HEK293 (cell line): ENCODE data around the gene FBXL13.

ENCODE experiments used
- CTCF ChIP-seq: fragments of 450-650 bp; formaldehyde crosslinking; IDR thresholded peaks from 2 replicates; pipeline ENCODE4 v1.5.1; 2016; ENCODE audit warnings: missing biosample characterization, missing genetic modification characterization
- YY1 ChIP-seq: fragments of 450-650 bp; formaldehyde crosslinking; IDR thresholded peaks from 2 replicates; pipeline ENCODE4 v1.5.1; 2018; ENCODE audit warnings: missing biosample characterization, missing genetic modification characterization
- ZBTB26 ChIP-seq: fragments of 450-650 bp; formaldehyde crosslinking; optimal IDR thresholded peaks from 2 replicates; pipeline ENCODE3; 2016; ENCODE audit warnings: missing biosample characterization, mild to moderate bottlenecking, missing genetic modification characterization
- ZNF140 ChIP-seq: fragments of 450-650 bp; formaldehyde crosslinking; IDR thresholded peaks from 2 replicates; pipeline ENCODE4 v1.5.1; 2016; ENCODE audit warnings: missing biosample characterization, missing genetic modification characterization
- ZNF510 ChIP-seq: fragments of 450-650 bp; formaldehyde crosslinking; IDR thresholded peaks from 2 replicates; pipeline ENCODE4 v1.5.1; 2018; ENCODE audit warnings: mild to moderate bottlenecking, missing genetic modification characterization, missing biosample characterization; ENCODE audit not compliant: insufficient replicate concordance
- ZXDB ChIP-seq: fragments of 450-650 bp; formaldehyde crosslinking; IDR thresholded peaks from 2 replicates; pipeline ENCODE4 v1.5.1; 2016; ENCODE audit warnings: missing biosample characterization, missing genetic modification characterization
- TF ChIP-seq, protein P1 (sequence below): fragments of 450-650 bp; formaldehyde crosslinking; IDR thresholded peaks from 2 replicates; pipeline ENCODE4 v1.5.1; 2016; ENCODE audit warnings: missing biosample characterization, missing genetic modification characterization

GRCh38 chr7:103083210-103083609 lies 8.6 kb upstream of the FBXL13 start:
- no peak for TF ChIP-seq ZNF510 (tag by site-specific recombination)
- TF ChIP-seq YY1 (tag by site-specific recombination), result no peak
- TF ChIP-seq CTCF (tag by site-specific recombination), result no peak
- TF ChIP-seq ZXDB (tag by site-specific recombination), result no peak
- TF ChIP-seq, protein P1, sequence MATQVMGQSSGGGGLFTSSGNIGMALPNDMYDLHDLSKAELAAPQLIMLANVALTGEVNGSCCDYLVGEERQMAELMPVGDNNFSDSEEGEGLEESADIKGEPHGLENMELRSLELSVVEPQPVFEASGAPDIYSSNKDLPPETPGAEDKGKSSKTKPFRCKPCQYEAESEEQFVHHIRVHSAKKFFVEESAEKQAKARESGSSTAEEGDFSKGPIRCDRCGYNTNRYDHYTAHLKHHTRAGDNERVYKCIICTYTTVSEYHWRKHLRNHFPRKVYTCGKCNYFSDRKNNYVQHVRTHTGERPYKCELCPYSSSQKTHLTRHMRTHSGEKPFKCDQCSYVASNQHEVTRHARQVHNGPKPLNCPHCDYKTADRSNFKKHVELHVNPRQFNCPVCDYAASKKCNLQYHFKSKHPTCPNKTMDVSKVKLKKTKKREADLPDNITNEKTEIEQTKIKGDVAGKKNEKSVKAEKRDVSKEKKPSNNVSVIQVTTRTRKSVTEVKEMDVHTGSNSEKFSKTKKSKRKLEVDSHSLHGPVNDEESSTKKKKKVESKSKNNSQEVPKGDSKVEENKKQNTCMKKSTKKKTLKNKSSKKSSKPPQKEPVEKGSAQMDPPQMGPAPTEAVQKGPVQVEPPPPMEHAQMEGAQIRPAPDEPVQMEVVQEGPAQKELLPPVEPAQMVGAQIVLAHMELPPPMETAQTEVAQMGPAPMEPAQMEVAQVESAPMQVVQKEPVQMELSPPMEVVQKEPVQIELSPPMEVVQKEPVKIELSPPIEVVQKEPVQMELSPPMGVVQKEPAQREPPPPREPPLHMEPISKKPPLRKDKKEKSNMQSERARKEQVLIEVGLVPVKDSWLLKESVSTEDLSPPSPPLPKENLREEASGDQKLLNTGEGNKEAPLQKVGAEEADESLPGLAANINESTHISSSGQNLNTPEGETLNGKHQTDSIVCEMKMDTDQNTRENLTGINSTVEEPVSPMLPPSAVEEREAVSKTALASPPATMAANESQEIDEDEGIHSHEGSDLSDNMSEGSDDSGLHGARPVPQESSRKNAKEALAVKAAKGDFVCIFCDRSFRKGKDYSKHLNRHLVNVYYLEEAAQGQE (tag by site-specific recombination), result no peak
- TF ChIP-seq ZBTB26 (tag by site-specific recombination), result no peak
- no peak for TF ChIP-seq ZNF140
